HG02870 (cell line): Measurements from ENCODE around the gene ALG3.
A peak's percentile ranks its signal among the peaks of the same experiment; 100 is the strongest.

ENCODE experiments used
- ATAC-seq: cut with Tn5 transposase; IDR thresholded peaks from one replicate; pipeline ENCODE4 v1.9.1; 2021; ENCODE audit warnings: mild to moderate bottlenecking, moderate library complexity; ENCODE audit not compliant: unreplicated experiment

ALG3 gene

DNA sequence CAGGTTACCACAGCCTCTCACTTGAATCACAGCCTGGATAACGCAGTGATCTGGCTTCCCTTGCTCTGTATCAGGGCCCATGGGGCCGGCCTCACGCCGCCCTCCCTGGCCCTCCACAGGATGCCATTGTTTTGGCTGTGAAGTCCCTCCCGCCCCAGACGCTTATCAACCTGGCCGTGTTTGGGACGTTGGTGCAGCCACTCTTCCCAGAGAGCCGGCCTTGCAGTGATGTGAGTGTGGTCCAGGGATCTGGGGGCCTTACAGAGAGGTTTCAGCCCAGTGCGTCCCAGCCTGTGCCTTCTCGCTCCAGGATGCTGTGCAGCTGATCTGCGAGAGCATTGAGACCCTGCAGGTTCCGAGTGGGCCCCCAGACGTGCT lies 12.7 kb downstream of the ALG3 start:
- ATAC-seq: no peak

DNA sequence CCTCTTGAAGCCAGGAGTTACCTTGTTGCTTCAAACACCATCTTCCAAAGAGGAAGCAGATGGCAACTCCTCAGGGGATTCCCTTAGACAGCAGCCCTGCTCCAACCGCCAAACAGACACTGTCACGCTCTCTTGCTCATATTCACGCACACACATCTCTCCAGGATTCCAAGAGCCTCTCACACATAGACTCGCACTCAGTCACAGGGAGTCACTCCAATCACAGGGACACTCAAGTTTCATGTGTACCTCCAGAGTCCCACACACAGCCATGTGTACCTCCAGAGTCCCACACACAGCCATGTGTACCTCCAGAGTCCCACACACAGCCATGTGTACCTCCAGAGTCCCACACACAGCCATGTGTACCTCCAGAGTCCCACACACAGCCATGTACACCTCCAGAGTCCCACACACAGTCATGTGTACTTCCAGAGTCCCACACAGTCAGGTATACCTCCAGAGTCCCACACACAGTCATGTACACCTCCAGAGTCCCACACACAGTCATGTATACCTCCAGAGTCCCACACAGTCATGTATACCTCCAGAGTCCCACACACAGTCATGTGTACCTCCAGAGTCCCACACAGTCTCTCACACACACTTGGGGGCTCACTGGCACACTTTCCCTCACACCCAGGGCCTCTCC lies 13.3 kb downstream of the ALG3 start:
- ATAC-seq: no peak

DNA sequence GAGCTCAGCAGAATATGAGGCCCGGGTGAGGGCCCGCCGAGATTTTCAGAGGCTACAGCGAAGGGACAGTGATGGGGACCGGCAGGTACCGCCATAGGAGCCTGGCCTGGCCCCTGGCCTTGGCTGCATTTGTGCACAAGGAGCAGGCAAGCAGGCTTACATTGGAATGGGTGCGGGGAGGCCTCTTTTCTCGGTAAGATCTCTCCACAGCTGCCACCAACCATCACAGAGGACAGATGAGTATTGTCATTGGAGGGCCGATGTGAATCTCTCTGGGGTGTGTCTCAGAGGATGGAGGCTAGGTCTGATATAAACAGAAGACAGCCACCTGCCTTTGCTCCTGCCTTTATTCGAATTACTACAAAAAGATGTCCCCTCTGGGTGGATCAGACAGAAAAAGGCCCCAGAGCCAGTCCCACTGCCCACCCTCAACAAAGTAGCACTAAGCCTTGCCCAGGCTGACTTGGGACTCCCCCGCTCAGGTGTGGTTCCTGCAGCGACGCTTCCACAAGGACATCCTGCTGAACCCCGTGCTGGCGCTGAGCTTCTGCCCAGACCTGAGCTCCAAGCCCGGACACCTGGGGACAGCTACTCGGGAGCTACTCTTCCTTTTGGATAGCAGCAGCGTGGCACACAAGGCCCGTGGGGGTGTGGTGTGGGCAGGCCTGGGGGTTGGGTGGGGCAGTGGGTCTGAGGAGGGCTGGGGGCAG lies 13.9 kb downstream of the ALG3 start:
- ATAC-seq: no peak

DNA sequence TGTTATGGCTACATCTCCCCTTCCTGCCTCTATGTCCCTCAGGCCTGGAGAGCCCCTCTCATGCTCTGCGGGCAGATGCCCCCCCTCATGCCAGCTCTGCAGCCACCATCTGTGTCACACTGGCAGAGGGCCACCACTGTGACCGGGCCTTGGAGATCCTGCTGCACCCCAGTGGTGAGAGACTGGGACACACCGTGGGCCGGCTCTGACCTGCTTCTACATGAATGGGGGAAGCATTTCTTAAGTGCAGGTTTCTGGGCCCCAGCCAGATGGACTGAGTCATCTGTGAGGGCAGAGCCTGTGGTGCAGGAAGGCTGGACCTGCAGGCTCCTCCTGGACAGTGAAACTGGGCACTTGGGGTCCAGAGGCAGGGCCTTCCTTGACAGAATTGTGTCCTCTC lies 14.5 kb downstream of the ALG3 start:
- ATAC-seq: no peak

DNA sequence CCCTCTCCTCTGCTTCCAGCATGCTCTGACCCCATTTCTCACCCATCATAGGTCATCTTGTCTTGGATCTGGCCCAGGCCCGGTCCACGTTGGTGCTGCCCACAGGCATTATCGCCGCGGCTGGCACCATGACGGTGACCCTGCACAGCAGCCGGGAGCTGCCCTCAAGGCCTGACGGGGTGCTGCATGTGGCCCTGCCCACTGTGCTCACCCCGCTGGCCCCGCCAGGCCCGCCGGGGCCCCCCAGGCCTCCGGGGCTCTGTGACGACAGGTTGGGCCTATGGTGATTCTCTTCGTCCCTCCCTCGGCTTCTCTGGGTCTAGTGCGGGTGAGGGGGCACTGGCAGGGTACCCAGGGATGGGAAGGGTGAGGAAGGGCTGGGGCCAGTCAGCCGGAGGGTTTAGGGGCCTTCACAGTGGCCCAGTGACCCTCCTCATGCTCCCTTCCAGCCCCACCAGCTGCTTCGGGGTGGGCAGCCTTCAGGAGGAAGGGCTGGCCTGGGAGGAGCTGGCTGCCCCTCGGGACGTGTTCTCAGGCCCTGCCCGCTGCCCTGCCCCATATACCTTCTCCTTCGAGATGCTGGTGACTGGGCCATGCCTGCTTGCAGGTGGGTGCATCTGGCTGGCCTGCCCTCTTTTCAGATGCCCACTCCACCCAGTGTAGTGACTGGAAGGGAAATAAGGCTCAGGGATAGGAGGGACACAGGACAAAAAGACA lies 15.5 kb downstream of the ALG3 start:
- ATAC-seq: no peak

DNA sequence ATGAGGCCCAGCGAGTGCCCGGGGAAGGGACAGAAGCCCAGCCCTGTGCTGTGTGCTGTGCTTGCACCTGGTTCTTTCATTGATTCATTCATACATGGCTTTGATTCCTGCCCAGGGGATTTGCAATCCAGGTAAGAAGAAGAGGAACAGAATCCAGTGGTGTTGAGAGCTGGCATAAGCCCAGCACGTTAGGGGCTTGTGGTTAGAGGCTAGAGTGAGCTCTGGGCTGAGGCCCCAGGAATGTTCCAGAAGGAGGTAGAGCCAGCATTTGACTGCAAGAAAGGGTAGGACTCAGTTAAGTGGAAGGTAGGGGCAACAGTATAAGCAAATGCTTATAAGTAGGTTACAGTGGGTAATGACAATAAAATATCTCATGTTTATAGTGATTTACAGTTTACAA lies 17.1 kb downstream of the ALG3 start:
- no peak for ATAC-seq

DNA sequence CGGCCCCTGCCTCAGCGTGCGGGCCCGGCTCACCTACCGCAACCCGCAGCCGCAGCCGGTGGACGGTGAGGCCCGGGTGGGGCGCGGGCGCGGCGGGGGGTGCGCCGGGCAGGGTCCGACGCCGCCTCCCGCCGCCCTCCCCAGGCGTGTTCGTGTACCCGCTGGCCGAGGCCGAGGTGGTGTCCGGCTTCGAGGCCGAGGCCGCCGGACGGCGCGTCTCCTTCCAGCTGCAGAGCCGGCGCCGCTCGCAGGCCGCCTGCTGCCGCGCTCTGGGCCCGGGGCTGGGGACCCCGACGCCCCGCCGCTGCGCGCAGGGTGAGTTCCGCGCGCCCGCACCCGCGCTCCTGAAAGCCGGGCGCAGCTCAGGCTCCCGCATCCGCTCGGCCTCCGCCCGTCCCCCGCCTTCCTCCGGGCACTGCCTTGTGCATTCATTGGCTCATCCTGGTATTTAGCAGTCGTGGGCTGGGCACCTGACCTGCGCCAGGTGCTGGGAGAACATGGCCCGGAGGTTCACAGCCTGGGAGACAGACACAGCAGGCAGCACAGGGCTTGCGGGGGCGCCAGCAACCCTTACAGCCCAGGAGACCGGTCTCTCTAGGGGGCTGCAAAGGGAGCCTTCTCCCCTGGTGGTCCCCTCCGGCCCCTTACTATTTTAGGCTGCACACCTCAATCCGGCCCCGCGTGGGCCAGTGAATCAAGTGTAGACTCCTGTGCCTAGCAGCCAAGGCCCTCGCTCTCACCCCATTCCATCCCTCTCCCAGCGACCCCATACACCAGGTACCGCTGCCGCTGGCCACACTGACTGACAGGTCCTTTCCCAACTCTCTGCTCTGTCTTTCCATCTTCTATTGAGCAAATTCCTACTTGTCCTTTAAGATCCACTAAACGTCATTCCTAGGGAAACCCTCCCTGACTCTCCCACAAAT lies 17.9 kb downstream of the ALG3 start:
- no peak for ATAC-seq

DNA sequence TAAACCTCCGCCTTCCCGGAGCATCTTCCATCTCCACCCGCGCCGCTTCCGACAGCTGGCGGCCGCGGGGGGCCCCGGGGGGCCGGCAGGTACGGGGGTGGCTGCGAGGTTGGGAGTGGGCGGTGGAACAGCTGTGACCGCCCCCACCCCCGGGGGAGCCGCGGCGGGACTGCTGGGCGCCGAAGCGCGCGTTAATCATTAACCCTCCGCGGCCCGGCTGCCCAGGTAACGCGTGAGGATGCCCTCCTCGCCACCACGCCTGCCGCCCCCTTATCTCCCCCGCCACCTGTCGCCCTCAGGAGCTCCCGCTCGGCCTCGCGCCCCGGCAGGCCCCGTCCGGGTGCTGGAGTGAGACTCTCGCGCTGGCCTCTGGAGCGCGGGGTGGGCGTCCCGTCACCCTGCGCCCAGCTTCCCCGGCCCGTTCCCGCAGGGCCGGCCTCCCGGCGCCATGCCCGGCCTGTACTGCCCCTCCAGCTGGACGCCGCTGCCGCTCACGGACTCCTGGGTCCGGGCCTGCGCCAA lies 18.6 kb downstream of the ALG3 start:
- no peak for ATAC-seq

DNA sequence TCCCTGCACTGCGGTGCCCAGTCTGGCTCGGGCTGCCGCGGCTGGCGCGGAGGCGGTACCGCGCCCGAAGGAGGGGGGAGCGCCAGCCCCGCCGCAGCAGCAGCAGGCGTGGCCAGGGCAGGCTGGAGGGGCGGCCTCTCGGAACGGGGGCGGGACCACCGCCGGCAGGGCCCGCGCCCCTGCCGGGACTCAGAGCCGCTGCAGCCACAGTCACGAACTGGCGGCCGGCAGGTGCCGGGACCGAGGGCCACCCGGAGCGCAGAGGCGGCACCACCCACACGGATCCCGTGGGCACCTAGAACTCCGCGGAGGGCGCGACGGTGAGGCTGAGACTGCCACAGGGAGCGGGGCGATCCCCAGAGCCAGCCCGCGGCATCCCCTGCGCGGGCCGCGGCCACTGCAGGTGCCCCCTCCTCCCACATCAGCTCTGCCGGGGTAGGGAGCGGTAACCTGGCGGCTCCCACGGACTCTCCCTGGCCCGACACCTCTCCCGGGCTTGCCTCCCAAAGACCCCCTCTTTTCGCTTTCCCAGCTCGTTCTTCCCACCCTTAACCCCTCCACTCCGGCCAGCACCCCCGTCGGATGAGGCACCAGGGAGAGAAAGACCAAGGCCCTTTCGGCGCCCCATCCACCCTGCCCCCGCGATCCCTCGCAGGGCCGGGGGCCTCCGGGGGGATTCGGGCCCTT lies 19.2 kb downstream of the ALG3 start, which contains the start of gene VWA5B2:
Gene VWA5B2, plus strand, starts transcription at position 192 of the 687 bp plus-strand sequence. CDS start 944 bp downstream, outside the sequence.
- peak; percentile 73 for ATAC-seq

DNA sequence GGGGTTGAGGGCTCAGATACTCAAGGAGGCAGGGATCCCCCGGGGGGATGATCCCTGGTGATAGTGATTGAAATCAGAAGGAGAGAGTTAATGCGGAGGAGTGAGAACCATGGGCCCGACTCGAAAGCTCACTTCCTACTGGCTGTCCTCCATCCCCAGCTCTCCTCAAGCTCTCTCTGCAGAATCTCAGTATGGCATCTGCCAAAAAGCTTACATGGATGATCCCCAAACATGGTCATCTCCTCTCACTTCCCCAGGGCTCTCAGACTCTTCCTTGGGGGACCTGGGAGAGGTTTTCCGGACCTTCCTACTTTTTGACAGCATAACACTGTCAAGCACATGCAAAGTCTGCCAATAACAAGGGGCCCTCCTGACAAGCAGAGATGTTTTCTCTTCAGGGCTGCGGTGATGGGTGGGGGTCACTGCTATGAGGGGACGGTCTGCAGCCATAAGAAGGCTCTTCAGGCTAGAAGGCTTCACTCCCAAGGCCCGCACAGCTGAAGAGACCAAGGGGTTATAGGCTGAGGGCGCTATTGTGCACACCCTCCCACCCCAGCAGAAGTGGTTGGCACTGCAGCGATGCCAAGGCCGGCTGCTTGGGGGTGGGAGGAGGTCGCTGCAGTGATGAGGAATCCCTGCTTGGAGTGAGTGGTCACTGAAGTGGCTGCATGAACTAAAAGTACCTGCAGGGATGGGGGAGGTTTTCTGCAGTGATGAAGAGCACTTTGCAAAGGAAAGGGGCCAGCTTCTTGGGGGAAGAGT lies 20.2 kb downstream of the ALG3 start:
- ATAC-seq: no peak

DNA sequence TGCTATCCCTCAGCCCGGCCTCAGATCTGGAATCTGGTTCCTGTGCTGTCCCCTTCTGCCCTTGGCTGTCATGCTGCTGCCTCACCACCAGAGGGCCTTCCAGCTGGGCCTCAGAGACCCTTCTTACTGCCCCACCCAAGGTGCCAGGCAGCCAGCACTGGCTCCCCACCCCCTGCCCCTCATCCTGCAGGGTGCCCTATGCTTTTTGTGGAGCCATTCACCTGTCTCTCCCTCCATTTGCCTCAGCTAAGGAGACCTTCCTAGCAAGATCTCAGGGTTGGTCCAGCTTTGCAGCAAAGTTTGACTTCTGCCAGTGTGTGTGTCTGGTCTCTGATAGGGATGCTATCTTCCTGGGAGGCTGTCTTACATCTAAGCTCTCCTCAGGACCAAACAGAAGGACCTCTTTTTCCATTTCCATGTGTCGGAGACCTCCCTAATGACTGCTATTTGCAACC lies 21.3 kb downstream of the ALG3 start:
- no peak for ATAC-seq

DNA sequence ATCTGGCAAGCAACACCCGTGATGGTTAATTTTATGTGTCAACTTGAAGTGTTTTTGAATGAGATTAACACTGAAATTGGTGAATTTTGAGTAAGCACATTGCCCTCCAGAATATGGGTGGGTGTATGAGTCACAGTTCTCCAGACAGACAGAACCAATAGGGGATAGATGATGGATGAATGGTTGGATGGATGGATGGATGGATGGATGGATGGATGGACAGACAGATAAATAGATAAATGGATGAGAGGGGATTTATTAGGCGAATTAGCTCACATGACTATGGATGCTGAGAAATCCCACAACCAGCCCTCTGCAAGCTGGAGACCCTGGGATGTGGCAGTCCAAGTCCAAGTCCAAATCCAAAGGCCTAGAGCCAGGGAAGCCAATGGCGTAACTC lies 24.8 kb downstream of the ALG3 start:
- ATAC-seq: no peak

DNA sequence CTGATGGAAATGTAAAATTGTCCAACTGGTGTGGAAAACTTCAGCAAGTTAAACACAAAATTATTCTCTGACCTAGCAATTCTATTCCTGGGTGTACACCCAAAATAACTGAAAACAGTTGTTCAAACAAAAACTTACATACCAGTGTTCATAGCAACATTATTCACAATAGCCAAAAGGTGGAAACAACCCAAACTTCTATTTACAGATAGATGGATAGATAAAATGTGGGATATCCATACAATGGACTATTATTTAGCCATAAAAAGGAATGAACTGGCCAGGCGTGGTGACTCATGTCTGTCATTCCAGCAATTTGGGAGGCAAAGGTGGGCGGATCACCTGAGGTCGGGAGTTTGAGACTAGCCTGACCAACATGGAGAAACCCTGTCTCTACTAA lies 26.2 kb downstream of the ALG3 start:
- no peak for ATAC-seq

DNA sequence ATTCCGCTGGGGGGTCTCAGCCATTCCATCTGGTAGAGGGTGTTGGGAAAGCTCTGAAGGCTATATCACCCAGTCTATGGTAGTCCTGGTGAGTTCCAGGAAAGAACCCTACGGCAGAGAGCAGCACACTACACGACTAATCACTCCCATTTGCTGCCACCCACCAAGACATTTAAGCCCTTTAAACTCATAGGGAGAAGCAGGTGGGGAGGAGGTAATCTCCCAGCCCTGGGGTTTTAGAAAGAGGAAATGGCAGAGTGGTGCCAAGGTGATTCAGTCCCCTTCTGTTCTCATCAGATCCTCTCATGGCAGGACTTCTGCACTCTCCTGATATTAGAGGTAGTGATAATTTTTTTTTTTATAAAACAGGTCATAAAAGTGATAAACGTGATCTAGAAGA lies 29.9 kb downstream of the ALG3 start:
- ATAC-seq: no peak

DNA sequence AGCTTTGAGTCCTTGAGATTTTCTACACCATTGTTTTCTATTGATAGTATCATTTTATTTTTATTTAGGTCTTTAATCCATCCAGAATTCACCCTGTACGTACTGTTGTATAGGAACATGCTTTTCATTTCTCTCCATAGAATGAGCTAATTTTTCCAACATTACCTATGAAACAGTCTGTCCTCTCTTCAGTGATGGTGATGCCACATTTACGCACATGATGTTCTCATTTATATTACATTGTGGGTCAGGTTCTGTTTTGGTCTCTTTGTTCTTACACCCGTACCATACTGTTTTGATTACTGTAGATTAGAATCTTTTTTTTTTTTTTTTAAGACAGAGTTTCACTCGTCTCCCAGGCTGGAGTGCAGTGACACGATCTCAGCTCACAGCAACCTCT lies 37.0 kb downstream of the ALG3 start:
- no peak for ATAC-seq

DNA sequence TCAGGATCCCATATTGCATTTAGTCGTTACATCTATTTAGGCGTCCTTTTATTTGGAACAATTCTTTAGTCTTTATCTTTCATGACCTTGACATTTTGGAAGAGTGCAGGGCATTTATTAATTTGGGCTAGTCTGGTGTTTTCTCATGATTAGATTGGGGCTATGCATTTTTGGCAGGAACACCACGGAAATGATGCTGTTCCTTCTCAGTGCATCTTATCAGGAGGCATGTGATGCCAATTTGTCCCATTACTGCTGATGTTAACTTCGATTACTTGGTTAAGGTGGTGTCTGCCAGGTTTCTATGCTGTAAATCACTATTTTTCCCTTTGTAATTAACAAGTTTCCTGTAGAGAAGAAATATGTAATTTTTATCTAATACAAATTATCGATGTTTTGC lies 37.5 kb downstream of the ALG3 start:
- ATAC-seq: no peak

DNA sequence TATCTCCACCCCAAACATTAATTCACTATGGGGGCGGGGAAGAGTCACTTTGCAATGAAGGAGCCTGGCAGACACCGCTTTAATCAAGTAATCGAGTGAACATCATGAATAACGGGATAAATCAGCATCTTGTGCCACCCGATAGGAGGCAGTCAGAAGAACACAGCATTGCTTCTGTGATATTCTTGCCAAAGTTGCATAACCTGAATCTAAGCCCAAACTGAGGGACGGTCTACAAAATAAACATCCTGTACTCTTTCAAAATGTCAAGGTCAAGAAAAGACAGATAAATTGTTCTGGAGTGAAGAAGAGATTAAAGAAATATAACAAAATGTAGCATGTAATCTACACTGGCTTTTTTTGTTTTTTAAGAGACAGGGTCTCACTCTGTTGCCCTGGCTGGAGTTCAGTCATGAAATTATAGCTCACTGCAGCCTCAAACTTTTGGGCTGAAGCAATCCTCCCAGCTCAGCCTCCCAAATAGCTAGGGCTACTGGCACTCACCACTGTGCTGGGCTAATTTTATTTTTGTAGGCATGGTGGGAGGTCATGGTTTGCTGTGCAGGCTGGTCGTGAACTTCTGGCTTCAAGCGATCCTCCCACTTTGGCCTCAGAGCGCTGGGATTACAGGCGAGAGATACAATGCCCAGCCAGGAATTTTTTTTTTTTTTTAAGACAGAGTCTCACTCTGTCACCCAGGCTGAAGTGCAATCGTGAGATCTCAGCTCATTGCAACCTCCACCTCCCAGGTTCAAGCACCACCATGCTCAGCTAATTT lies 39.4 kb downstream of the ALG3 start:
- no peak for ATAC-seq

DNA sequence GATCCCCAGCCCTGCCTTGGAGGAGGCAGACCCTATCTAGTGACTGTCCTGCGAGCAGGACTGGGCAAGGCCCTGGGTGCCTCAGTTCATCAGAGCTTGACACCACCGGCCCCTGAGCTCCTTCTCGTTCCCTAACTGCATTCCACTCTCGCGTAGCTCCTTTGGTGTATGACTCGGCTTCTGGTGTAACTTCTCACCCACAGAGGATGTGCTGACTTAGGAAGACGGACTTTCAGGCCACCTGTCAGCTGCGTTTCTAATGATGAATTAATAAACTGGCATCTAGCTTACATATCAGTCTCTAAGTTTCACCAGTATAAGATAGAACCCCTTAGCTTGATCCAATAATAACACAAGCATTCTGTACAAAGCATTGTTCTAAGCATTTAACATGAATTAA lies 45.2 kb downstream of the ALG3 start:
- no peak for ATAC-seq

DNA sequence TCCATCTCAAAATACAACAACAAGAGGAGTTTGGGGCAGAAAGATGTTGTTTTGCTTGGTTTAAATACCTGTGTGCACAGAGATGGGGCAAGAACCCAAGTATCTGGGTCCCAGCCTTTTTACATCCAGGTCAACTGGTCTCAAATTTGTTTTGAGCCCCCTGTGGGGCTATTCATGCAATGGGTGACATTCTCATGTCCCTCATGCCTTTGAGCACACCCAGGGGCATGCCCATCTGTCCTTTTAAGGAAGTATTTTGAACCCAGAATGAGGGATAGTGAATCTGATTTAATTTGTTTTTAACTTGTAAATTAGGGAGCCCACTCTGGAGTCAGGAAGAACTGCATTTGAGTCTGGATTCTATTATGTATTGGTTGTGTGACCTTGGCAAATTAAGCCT lies 47.9 kb downstream of the ALG3 start:
- no peak for ATAC-seq
